Trophoblast cell (in vitro differentiated cells and primary cell): ENCODE results near the gene MRPS23. TPM values are rescaled to one million over a fixed set of nuclear protein-coding genes. Genes with fewer than 3 reads are reported as not detected.
A peak's percentile ranks its signal among the peaks of the same experiment; 100 is the strongest.

Source experiments
- DNase-seq, 2 donors: peaks; one replicate each; pipeline ENCODE4 v3.0.0-alpha.2; 2016
- H2AFZ ChIP-seq: 2 replicates; pipeline ENCODE4 v1.6.1; 2013; ENCODE audit warnings: low read length, moderate library complexity, mild to moderate bottlenecking; ENCODE audit not compliant: insufficient read depth, poor library complexity
- H2AK5ac ChIP-seq: 2 replicates; pipeline ENCODE4 v1.6.1; 2013; ENCODE audit warnings: mild to moderate bottlenecking, low read length
- H2BK120ac ChIP-seq: 2 replicates; pipeline ENCODE4 v1.6.1; 2013; ENCODE audit warnings: low read length, mild to moderate bottlenecking, moderate library complexity; ENCODE audit not compliant: insufficient read depth, poor library complexity
- H2BK12ac ChIP-seq: 2 replicates; pipeline ENCODE4 v1.6.1; 2013; ENCODE audit warnings: mild to moderate bottlenecking, low read length, moderate library complexity
- H2BK5ac ChIP-seq: 2 replicates; pipeline ENCODE4 v1.6.1; 2013; ENCODE audit warnings: low read length, low read depth, moderate library complexity, mild to moderate bottlenecking; ENCODE audit not compliant: poor library complexity
- H3K14ac ChIP-seq: 2 replicates; pipeline ENCODE4 v1.6.1; 2013; ENCODE audit warnings: mild to moderate bottlenecking, low read length
- H3K18ac ChIP-seq: 2 replicates; pipeline ENCODE4 v1.6.1; 2013; ENCODE audit warnings: mild to moderate bottlenecking, low read length
- H3K23ac ChIP-seq: 2 replicates; pipeline ENCODE4 v1.6.1; 2013; ENCODE audit warnings: low read length
- H3K27ac ChIP-seq: 2 replicates; pipeline ENCODE4 v1.5.1; 2013; ENCODE audit warnings: low read depth, mild to moderate bottlenecking, inconsistent platforms, low read length, moderate library complexity
- H3K27me3 ChIP-seq: 2 replicates; pipeline ENCODE4 v1.6.1; 2013; ENCODE audit warnings: inconsistent platforms, mild to moderate bottlenecking, low read length, moderate library complexity; ENCODE audit not compliant: insufficient read depth
- H3K36me3 ChIP-seq, 2 experiments: 1 replicate in 1 of 2; 2 replicates in 1 of 2; pipeline ENCODE4 v1.6.1; 2013; ENCODE audit warnings: low read length in 2 of 2, mild to moderate bottlenecking in 2 of 2, moderate library complexity in 1 of 2; ENCODE audit not compliant: insufficient read depth in 2 of 2, control insufficient read depth in 1 of 2
- H3K4ac ChIP-seq: 2 replicates; pipeline ENCODE4 v1.6.1; 2013; ENCODE audit warnings: low read depth, mild to moderate bottlenecking, low read length, moderate library complexity
- H3K4me1 ChIP-seq, 2 experiments: 1 replicate in 1 of 2; 2 replicates in 1 of 2; pipeline ENCODE4 v1.6.1; 2013; ENCODE audit warnings: low read length in 2 of 2, mild to moderate bottlenecking in 2 of 2, moderate library complexity in 1 of 2; ENCODE audit not compliant: insufficient read depth in 2 of 2, control insufficient read depth in 1 of 2
- H3K4me2 ChIP-seq: 2 replicates; pipeline ENCODE4 v1.6.1; 2013; ENCODE audit warnings: inconsistent platforms, mild to moderate bottlenecking, low read length, moderate library complexity
- H3K4me3 ChIP-seq: 2 replicates; pipeline ENCODE4 v1.5.1; 2013; ENCODE audit warnings: mild to moderate bottlenecking, low read depth, low read length, inconsistent platforms
- H3K79me1 ChIP-seq: one replicate; pipeline ENCODE4 v1.6.1; 2013; ENCODE audit warnings: low read length
- H3K79me2 ChIP-seq: 2 replicates; pipeline ENCODE4 v1.6.1; 2013; ENCODE audit warnings: low read length, mild to moderate bottlenecking; ENCODE audit not compliant: control insufficient read depth, insufficient read depth, poor library complexity
- H3K9ac ChIP-seq: 2 replicates; pipeline ENCODE4 v1.6.1; 2013; ENCODE audit warnings: mild to moderate bottlenecking, low read length
- H3K9me3 ChIP-seq: 2 replicates; pipeline ENCODE4 v1.6.1; 2013; ENCODE audit warnings: low read depth, mild to moderate bottlenecking, control low read depth, inconsistent platforms, low read length; ENCODE audit not compliant: insufficient read depth
- H4K12ac ChIP-seq: 2 replicates; pipeline ENCODE4 v1.6.1; 2013; ENCODE audit warnings: low read depth, mild to moderate bottlenecking, low read length, moderate library complexity
- H4K8ac ChIP-seq: 2 replicates; pipeline ENCODE4 v1.6.1; 2013; ENCODE audit warnings: low read depth, mild to moderate bottlenecking, low read length, moderate library complexity
- H4K91ac ChIP-seq: one replicate; pipeline ENCODE4 v1.6.1; 2013; ENCODE audit warnings: low read depth, mild to moderate bottlenecking, low read length, moderate library complexity
- WGBS: extraction: QIAGEN DNeasy Blood & Tissue Kit; methylation state at CpG from one replicate; pipeline ENCODE4 v1.1.7; 2013; ENCODE audit warnings: missing lambda C conversion rate; ENCODE audit not compliant: insufficient read length, insufficient coverage; ENCODE audit errors: extremely low coverage; 5-methylcytosine and 5-hydroxymethylcytosine counted together
- polyA plus RNA-seq: library from polyadenylated mRNA; stranded (reverse); fragments of 200-250 nt; gene quantifications from 2 replicates; pipeline ENCODE4 v1.2.3, GENCODE V29; 2013

The MRPS23 gene
- polyA plus RNA-seq, result 14.8 and 17.1 TPM in 2 replicates

DNA sequence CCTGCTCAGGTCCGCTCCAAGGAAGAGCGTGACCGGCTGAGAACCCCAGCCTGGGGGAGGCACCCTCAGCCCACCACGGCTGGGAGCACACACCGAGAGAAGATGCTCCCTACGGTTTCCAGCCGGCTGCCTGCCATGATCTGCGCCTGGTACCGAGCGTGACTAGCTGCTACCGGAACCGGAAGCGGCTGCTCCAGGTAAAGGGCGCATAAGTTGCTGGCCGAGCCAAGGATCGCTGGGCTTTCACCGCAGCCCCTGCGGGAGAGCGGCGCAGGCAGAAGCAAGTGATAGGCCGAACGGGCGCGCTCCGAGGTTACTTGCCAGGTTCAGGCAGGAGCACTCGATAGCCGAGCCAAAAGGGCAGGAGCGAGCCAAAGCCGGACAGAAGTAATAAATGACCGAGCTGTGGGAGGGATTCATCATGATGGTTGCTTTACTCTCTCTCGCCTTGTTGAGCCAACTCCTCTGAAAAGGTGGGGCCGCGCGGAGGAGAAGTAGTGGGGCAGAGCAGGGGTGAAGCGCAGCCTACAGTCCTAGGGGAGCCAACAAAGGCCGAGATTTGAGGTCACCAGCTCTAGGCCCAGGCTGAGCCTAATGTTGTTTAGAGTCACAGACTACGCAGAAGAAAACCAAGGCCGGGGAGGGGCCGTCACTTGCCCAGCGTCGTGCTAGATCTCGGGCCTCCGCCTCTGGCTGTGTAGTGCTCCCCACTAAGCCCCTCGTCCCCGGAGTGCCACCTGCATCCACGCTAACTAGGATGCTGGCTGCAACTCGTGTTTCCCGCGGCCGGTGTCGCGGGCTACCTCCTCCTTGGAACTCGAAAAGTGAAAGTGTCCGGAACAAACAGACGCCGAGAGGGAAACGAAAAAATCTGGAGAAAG, at the start of gene MRPS23:
MRPS23 (minus strand) TSS at position 171 of the 881 bp plus-strand sequence; CDS start at position 137, 34 bp downstream.
- H2BK5ac ChIP-seq, result peak within 1 kb of the TSS; percentile 43
- H3K4me1 ChIP-seq, result peaks cover 6 to 7% of the 10 kb centered on the region in 2 experiments
- WGBS, result no CpG with 5 or more reads among the region's 57 CpGs
- H2BK12ac ChIP-seq, result no peak within 1 kb of the TSS
- H3K9ac ChIP-seq, result peak within 1 kb of the TSS; percentile 92
- peak within 1 kb of the TSS; percentile 44 for H3K18ac ChIP-seq
- H3K4ac ChIP-seq, result peak within 1 kb of the TSS; percentile 62
- peaks cover 6% of the 10 kb centered on the region for H3K79me2 ChIP-seq
- peak within 1 kb of the TSS; percentile 88 for H4K12ac ChIP-seq
- H3K23ac ChIP-seq, result no peak within 1 kb of the TSS
- peak within 1 kb of the TSS; percentile 98 for H3K4me3 ChIP-seq
- peak within 1 kb of the TSS; percentile 72 for H4K91ac ChIP-seq
- peak within 1 kb of the TSS; percentile 90 for H3K14ac ChIP-seq
- peak within 1 kb of the TSS; percentile 83 for H3K4me2 ChIP-seq
- H2AFZ ChIP-seq, result peak within 1 kb of the TSS; percentile 78
- peak within 1 kb of the TSS; percentile 97 for H4K8ac ChIP-seq
- peak; percentile 99 for DNase-seq
- H3K36me3 ChIP-seq, result peaks cover 2% of the 10 kb centered on the region in 2 experiments
- peak within 1 kb of the TSS; percentile 56 for H2AK5ac ChIP-seq
- no peaks in the 10 kb centered on the region for H3K9me3 ChIP-seq
- peak within 1 kb of the TSS; percentile 60 for H3K27ac ChIP-seq
- H3K79me1 ChIP-seq, result peaks cover 6% of the 10 kb centered on the region
- peak within 1 kb of the TSS; percentile 55 for H2BK120ac ChIP-seq
- no peaks in the 10 kb centered on the region for H3K27me3 ChIP-seq

DNA sequence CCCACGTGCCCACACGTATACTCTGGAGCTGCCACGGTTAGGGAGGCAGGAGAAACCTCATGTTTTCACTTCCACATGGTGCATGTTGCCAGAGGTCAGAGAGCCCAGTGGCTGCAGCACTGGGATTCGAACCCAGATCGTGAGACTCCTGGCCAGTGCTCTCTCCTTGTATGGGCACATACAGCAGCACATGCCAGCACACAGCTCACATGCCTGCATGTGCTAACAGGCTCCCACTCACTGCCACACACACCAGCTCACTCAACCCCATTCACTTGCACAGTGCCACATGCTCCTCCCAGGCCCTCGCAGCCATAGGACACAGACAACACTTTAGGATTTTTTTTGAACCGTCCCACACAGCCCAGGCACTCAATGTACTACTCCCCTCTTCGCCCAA, 49.5 kb upstream of the MRPS23 start:
- Histone ChIP-seq H3K4me2 (peak overlapping the region; percentile 36), H3K4me1 (peaks cover 37% of the 10 kb centered on the region in 2 experiments), H4K91ac (peak overlapping the region; percentile 10), H2AFZ (no peak overlapping the region), H2AK5ac (peak overlapping the region; percentile 4), H2BK12ac (peak overlapping the region; percentile 34), H3K18ac (peak overlapping the region; percentile 40), H3K4ac (no peak overlapping the region), H4K8ac (peak overlapping the region; percentile 8), H3K36me3 (no peaks in the 10 kb centered on the region), H4K12ac (no peak overlapping the region), H3K23ac (no peak overlapping the region), H3K9ac (no peak overlapping the region), H3K9me3 (no peaks in the 10 kb centered on the region), H3K27ac (peak overlapping the region; percentile 88), H3K14ac (peak overlapping the region; percentile 36), H3K27me3 (no peaks in the 10 kb centered on the region), H2BK5ac (peak overlapping the region; percentile 54), H3K79me1 (peaks cover 21% of the 10 kb centered on the region), H2BK120ac (peak overlapping the region; percentile 27), H3K79me2 (peaks cover 2% of the 10 kb centered on the region), H3K4me3 (no peak overlapping the region)
- WGBS, result no CpG with 5 or more reads among the region's 8 CpGs
- no peak for DNase-seq

DNA sequence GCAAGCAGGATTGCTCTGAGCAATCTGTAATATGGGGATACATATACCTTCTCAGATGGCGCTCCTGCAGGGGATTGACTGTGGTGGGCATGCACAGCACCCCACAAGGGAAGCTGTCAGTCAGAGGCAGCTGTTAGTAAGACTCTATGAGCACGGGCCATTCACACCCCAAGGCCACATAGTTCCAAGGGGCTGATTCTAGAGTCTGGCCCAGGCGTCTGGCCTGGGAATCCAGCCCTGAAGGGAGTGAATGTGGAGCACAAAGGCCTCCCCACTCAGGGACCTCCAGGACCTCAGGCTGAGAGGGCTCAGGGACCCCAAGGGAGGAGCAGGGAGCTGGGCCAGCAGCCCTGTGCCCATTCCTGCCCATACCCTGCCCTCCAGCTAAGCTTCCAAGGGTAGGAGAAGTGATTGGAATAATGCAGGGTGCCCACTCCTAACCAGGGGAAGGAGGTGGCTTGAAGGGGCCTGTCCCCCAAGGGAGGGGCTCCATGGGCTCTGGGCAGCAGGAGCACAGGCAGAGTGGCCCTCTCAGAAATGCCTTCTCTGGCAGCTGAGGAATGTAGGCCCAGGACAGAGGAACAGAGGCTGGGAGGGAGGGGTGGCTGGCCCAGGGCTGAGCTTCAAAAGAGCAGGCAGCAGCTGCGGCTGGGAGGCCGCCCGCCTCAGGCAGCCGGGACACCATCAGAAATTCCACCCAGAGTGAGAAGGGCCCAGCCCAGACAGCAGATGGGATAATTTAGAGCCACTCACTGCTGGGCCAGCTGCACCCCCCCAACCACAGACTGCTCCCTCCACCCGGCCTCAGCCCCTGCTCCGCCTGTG, 48.9 kb upstream of the MRPS23 start:
- H3K27ac ChIP-seq, result peak overlapping the region; percentile 90
- no peak overlapping the region for H4K12ac ChIP-seq
- H3K79me1 ChIP-seq, result peaks cover 22% of the 10 kb centered on the region
- peak overlapping the region; percentile 36 for H3K14ac ChIP-seq
- H3K4me3 ChIP-seq, result no peak overlapping the region
- H4K91ac ChIP-seq, result peak overlapping the region; percentile 54
- peaks cover 2% of the 10 kb centered on the region for H3K79me2 ChIP-seq
- H3K23ac ChIP-seq, result no peak overlapping the region
- peak overlapping the region; percentile 61 for H4K8ac ChIP-seq
- peaks cover 31 to 33% of the 10 kb centered on the region in 2 experiments for H3K4me1 ChIP-seq
- H3K9me3 ChIP-seq, result no peaks in the 10 kb centered on the region
- peak overlapping the region; percentile 34 for H2BK12ac ChIP-seq
- peak overlapping the region; percentile 65 for H2BK120ac ChIP-seq
- WGBS, result no CpG with 5 or more reads among the region's 9 CpGs
- peak; percentile 74 to 75 for DNase-seq
- H2BK5ac ChIP-seq, result peak overlapping the region; percentile 73
- H3K4ac ChIP-seq, result peak overlapping the region; percentile 18
- peak overlapping the region; percentile 46 for H3K4me2 ChIP-seq
- no peaks in the 10 kb centered on the region for H3K27me3 ChIP-seq
- peak overlapping the region; percentile 48 for H3K18ac ChIP-seq
- no peak overlapping the region for H3K9ac ChIP-seq
- H3K36me3 ChIP-seq, result no peaks in the 10 kb centered on the region
- peak overlapping the region; percentile 32 for H2AFZ ChIP-seq
- peak overlapping the region; percentile 49 for H2AK5ac ChIP-seq

DNA sequence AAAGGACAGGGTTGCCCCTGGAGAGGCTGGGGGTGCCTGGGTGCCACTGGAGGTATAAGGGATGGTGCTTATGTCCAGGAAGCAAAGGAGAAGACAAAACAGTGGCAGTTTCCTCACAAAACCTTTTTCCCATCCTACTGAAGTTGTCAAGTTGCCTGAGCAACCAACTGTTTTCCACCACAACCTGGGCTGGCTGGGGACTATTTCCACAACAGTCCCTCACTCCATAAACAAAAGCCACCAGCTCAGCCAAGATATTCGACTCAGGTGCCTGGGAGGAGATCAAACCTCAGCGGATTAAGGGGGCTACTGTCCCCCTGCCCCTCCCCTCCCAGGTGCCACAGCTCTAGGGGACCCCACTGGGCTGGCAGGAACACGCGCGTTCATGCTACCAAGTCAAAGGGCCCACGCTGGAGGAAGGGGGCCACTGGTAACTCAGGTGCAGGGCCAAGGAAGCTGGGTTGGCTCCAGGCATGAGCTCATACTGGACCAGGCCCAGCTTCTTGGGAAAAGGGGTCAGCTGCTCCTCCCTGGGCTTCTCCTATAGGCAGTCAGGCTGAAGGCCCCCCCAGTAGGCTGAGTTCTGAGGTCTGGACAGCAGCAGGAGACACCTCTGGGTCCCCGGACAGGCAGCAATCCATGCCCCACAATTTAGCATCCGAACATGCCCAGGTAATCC, 45.7 kb upstream of the MRPS23 start:
- Histone ChIP-seq H2BK5ac (no peak overlapping the region), H2BK120ac (no peak overlapping the region), H2BK12ac (no peak overlapping the region), H3K79me1 (peaks cover 30% of the 10 kb centered on the region), H3K18ac (no peak overlapping the region), H4K91ac (no peak overlapping the region), H3K27me3 (no peaks in the 10 kb centered on the region), H3K27ac (no peak overlapping the region), H3K23ac (no peak overlapping the region), H3K4me2 (no peak overlapping the region), H3K79me2 (peaks cover 2% of the 10 kb centered on the region), H3K9ac (no peak overlapping the region), H3K4ac (no peak overlapping the region), H3K36me3 (no peaks in the 10 kb centered on the region), H3K4me3 (no peak overlapping the region), H2AFZ (no peak overlapping the region), H3K14ac (no peak overlapping the region), H2AK5ac (no peak overlapping the region), H4K8ac (no peak overlapping the region), H4K12ac (no peak overlapping the region), H3K9me3 (no peaks in the 10 kb centered on the region), H3K4me1 (peaks cover 39% of the 10 kb centered on the region in 2 experiments)
- WGBS, result no CpG with 5 or more reads among the region's 8 CpGs
- no peak for DNase-seq
